ENCODE results near the gene PHACTR2. TPM values are rescaled to one million over a fixed set of nuclear protein-coding genes. Genes with fewer than 3 reads are reported as not detected.

Gene PHACTR2
- total and polyA plus RNA-seq, 4 donors: 4.0 to 23.8 (median 15.0) TPM

DNA sequence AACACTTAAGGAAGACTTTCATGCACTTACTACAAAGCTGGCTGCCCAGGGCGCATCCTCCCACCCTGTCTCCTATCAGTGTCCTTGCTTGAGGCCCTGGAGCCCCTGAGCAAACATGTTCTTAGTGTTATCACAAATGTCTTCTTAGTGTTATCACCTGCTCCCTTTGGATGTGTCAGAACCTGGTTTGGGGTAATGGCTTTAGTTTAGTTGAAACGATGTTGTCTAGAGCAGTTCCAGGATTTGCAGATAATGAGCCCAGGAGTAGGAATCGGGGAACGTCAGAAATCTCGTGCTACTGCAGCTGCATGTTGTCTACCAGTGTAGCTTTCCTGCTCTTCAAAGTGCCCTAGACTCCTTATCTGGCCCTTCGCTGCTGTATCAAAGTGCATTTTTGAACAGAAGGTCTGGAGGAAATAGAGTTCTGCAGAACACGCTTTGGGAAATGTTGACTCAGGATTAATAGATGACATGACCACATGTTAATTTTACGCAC, 69.6 kb downstream of the PHACTR2 start:
- H3K27me3 ChIP-seq (ENCODE audit: control insufficient read depth in 4 of 4, insufficient read depth in 4 of 4, low read length in 3 of 4): no peaks in the 10 kb centered on the region
- H3K4me1 ChIP-seq (ENCODE audit: control insufficient read depth in 4 of 4, insufficient read depth in 4 of 4, low read length in 3 of 4): peaks cover 0 to 3% (median 1%) of the 10 kb centered on the region in 4 donors
- H3K9me3 ChIP-seq (ENCODE audit: control insufficient read depth in 4 of 4, low read length in 3 of 4): no peaks in the 10 kb centered on the region
- WGBS: 68% methylated on average over 8 of the region's 8 CpGs
- TF ChIP-seq, protein P1, sequence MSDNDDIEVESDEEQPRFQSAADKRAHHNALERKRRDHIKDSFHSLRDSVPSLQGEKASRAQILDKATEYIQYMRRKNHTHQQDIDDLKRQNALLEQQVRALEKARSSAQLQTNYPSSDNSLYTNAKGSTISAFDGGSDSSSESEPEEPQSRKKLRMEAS (IDR thresholded peaks at IDR 0.05): no peak
- no peak for TF ChIP-seq RXRA (IDR thresholded peaks at IDR 0.05)
- no peak for TF ChIP-seq YY1 (IDR thresholded peaks at IDR 0.05)
- no peak for TF ChIP-seq RAD21 (IDR thresholded peaks at IDR 0.05)
- TF ChIP-seq, protein P2, sequence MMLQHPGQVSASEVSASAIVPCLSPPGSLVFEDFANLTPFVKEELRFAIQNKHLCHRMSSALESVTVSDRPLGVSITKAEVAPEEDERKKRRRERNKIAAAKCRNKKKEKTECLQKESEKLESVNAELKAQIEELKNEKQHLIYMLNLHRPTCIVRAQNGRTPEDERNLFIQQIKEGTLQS (IDR thresholded peaks at IDR 0.05): no peak
- no peak overlapping the region for H3K9ac ChIP-seq (ENCODE audit: low read depth in 1 of 2, low read length in 2 of 2)
- no peaks in the 10 kb centered on the region for H3K36me3 ChIP-seq (ENCODE audit: control insufficient read depth in 4 of 4, insufficient read depth in 3 of 4, low read depth in 1 of 4, low read length in 3 of 4)
- no peak overlapping the region for H3K4me3 ChIP-seq (ENCODE audit: low read depth in 1 of 3, low read length in 3 of 3)
- no peak for DNase-seq (ENCODE audit: low spot score)
- H3K27ac ChIP-seq (ENCODE audit: low read depth in 1 of 2, low read length in 2 of 2): no peak overlapping the region

DNA sequence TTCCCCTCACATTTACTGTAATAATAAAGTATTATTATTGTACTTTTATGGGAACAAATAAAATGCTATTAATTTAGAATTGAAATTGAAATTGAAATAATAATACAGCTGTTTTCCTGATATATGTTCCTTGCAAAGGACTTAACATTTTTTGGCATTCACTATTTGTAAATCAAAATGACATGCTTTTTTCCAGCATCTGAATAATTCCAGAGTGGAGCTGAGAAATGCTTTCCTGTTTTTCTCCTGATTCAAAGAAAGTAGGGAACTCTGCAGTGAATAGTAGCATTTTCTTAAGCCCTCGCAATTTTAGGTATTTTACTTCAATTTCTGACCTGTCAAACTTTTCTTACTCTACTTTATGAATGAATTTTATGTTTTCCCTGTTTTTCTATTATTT, 72.1 kb downstream of the PHACTR2 start:
- WGBS: 89% methylated on average over 1 of the region's 1 CpG
- Histone ChIP-seq H3K9me3 (ENCODE audit: control insufficient read depth in 4 of 4, low read length in 3 of 4) (no peaks in the 10 kb centered on the region), H3K9ac (ENCODE audit: low read depth in 1 of 2, low read length in 2 of 2) (no peak overlapping the region), H3K4me1 (ENCODE audit: control insufficient read depth in 4 of 4, insufficient read depth in 4 of 4, low read length in 3 of 4) (peaks cover 0 to 2% (median 0%) of the 10 kb centered on the region in 4 donors), H3K27me3 (ENCODE audit: control insufficient read depth in 4 of 4, insufficient read depth in 4 of 4, low read length in 3 of 4) (no peaks in the 10 kb centered on the region), H3K27ac (ENCODE audit: low read depth in 1 of 2, low read length in 2 of 2) (no peak overlapping the region), H3K4me3 (ENCODE audit: low read depth in 1 of 3, low read length in 3 of 3) (no peak overlapping the region), H3K36me3 (ENCODE audit: control insufficient read depth in 4 of 4, insufficient read depth in 3 of 4, low read depth in 1 of 4, low read length in 3 of 4) (peaks cover 0 to 4% (median under 1%) of the 10 kb centered on the region in 4 donors)
- no peak for DNase-seq (ENCODE audit: low spot score)
- no peak for TF ChIP-seq FOXA2 (IDR thresholded peaks at IDR 0.05)
- TF ChIP-seq SP1 (IDR thresholded peaks at IDR 0.05): no peak
- no peak for TF ChIP-seq YY1 (IDR thresholded peaks at IDR 0.05)
- TF ChIP-seq, protein P3, sequence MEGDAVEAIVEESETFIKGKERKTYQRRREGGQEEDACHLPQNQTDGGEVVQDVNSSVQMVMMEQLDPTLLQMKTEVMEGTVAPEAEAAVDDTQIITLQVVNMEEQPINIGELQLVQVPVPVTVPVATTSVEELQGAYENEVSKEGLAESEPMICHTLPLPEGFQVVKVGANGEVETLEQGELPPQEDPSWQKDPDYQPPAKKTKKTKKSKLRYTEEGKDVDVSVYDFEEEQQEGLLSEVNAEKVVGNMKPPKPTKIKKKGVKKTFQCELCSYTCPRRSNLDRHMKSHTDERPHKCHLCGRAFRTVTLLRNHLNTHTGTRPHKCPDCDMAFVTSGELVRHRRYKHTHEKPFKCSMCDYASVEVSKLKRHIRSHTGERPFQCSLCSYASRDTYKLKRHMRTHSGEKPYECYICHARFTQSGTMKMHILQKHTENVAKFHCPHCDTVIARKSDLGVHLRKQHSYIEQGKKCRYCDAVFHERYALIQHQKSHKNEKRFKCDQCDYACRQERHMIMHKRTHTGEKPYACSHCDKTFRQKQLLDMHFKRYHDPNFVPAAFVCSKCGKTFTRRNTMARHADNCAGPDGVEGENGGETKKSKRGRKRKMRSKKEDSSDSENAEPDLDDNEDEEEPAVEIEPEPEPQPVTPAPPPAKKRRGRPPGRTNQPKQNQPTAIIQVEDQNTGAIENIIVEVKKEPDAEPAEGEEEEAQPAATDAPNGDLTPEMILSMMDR (IDR thresholded peaks at IDR 0.05; ENCODE audit: low read depth, low read length, missing input control): no peak
- TF ChIP-seq JUND (IDR thresholded peaks at IDR 0.05): no peak
- no peak for TF ChIP-seq HNF4G (IDR thresholded peaks at IDR 0.05)
- no peak for TF ChIP-seq RAD21 (IDR thresholded peaks at IDR 0.05)
- no peak for TF ChIP-seq FOXA1 (IDR thresholded peaks at IDR 0.05)
- TF ChIP-seq, protein P4, sequence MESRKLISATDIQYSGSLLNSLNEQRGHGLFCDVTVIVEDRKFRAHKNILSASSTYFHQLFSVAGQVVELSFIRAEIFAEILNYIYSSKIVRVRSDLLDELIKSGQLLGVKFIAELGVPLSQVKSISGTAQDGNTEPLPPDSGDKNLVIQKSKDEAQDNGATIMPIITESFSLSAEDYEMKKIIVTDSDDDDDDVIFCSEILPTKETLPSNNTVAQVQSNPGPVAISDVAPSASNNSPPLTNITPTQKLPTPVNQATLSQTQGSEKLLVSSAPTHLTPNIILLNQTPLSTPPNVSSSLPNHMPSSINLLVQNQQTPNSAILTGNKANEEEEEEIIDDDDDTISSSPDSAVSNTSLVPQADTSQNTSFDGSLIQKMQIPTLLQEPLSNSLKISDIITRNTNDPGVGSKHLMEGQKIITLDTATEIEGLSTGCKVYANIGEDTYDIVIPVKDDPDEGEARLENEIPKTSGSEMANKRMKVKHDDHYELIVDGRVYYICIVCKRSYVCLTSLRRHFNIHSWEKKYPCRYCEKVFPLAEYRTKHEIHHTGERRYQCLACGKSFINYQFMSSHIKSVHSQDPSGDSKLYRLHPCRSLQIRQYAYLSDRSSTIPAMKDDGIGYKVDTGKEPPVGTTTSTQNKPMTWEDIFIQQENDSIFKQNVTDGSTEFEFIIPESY (IDR thresholded peaks at IDR 0.05): no peak
- TF ChIP-seq, protein P1 (IDR thresholded peaks at IDR 0.05): no peak
- TF ChIP-seq, protein P5, sequence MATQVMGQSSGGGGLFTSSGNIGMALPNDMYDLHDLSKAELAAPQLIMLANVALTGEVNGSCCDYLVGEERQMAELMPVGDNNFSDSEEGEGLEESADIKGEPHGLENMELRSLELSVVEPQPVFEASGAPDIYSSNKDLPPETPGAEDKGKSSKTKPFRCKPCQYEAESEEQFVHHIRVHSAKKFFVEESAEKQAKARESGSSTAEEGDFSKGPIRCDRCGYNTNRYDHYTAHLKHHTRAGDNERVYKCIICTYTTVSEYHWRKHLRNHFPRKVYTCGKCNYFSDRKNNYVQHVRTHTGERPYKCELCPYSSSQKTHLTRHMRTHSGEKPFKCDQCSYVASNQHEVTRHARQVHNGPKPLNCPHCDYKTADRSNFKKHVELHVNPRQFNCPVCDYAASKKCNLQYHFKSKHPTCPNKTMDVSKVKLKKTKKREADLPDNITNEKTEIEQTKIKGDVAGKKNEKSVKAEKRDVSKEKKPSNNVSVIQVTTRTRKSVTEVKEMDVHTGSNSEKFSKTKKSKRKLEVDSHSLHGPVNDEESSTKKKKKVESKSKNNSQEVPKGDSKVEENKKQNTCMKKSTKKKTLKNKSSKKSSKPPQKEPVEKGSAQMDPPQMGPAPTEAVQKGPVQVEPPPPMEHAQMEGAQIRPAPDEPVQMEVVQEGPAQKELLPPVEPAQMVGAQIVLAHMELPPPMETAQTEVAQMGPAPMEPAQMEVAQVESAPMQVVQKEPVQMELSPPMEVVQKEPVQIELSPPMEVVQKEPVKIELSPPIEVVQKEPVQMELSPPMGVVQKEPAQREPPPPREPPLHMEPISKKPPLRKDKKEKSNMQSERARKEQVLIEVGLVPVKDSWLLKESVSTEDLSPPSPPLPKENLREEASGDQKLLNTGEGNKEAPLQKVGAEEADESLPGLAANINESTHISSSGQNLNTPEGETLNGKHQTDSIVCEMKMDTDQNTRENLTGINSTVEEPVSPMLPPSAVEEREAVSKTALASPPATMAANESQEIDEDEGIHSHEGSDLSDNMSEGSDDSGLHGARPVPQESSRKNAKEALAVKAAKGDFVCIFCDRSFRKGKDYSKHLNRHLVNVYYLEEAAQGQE (IDR thresholded peaks at IDR 0.05): no peak
- no peak for TF ChIP-seq RXRA (IDR thresholded peaks at IDR 0.05)
- no peak for TF ChIP-seq NR2F2 (IDR thresholded peaks at IDR 0.05)
- TF ChIP-seq TAF1 (conservative IDR thresholded peaks at IDR 0.05): no peak
